ENCODE data around the gene TRERF1.
A peak's percentile ranks its signal among the peaks of the same experiment; 100 is the strongest.

TRERF1 gene

GRCh38 chr6:42460883-42461282, 9.2 kb upstream of the TRERF1 start:
- TF ChIP-seq CTCF (IDR thresholded peaks at IDR 0.05; ENCODE audit: borderline replicate concordance, control extremely low read depth, extremely low read depth, insufficient read depth, missing control alignments): no peak
- in situ Hi-C loops (cut with MboI; ENCODE audit: low sequenced_read_pairs, unreplicated experiment): no loop called here
- DNase-seq (ENCODE audit: low spot score): no peak

GRCh38 chr6:42459888-42460287, 8.2 kb upstream of the TRERF1 start:
- no peak for DNase-seq (ENCODE audit: low spot score)
- TF ChIP-seq CTCF (IDR thresholded peaks at IDR 0.05; ENCODE audit: borderline replicate concordance, control extremely low read depth, extremely low read depth, insufficient read depth, missing control alignments): no peak
- in situ Hi-C loops (cut with MboI; ENCODE audit: low sequenced_read_pairs, unreplicated experiment): no loop called here

GRCh38 chr6:42454428-42454791, 2.7 kb upstream of the TRERF1 start:
- DNase-seq (ENCODE audit: low spot score): no peak
- in situ Hi-C loops (cut with MboI; ENCODE audit: low sequenced_read_pairs, unreplicated experiment): no loop called here
- no peak for TF ChIP-seq CTCF (IDR thresholded peaks at IDR 0.05; ENCODE audit: borderline replicate concordance, control extremely low read depth, extremely low read depth, insufficient read depth, missing control alignments)

- DNase-seq (ENCODE audit: low spot score): peak; percentile 70
- TF ChIP-seq CTCF (IDR thresholded peaks at IDR 0.05; ENCODE audit: borderline replicate concordance, control extremely low read depth, extremely low read depth, insufficient read depth, missing control alignments): no peak
- in situ Hi-C loops (cut with MboI; ENCODE audit: low sequenced_read_pairs, unreplicated experiment): no loop called here
Observed at GRCh38 chr6:42453654-42454427, 2.1 kb upstream of the TRERF1 start.

- DNase-seq (ENCODE audit: low spot score): peak; percentile 93
- TF ChIP-seq CTCF (IDR thresholded peaks at IDR 0.05; ENCODE audit: borderline replicate concordance, control extremely low read depth, extremely low read depth, insufficient read depth, missing control alignments): no peak
- in situ Hi-C loops (cut with MboI; ENCODE audit: low sequenced_read_pairs, unreplicated experiment): no loop called here
Observed at GRCh38 chr6:42453031-42453653, 1.4 kb upstream of the TRERF1 start.

- DNase-seq (ENCODE audit: low spot score): peak; percentile 80
Observed at GRCh38 chr6:42452171-42453030, 675 bp upstream of the TRERF1 start.

More at GRCh38 chr6:42452171-42453030, 675 bp upstream of the TRERF1 start:
- TF ChIP-seq CTCF (IDR thresholded peaks at IDR 0.05; ENCODE audit: borderline replicate concordance, control extremely low read depth, extremely low read depth, insufficient read depth, missing control alignments): no peak
- in situ Hi-C loops (cut with MboI; ENCODE audit: low sequenced_read_pairs, unreplicated experiment): no loop called here

All from GM13976 (cell line).